Measurements from ENCODE around the gene KCNH4. TPM values are rescaled to one million over a fixed set of nuclear protein-coding genes. Genes with fewer than 3 reads are reported as not detected.

KCNH4 gene
- total RNA-seq, 1 experiment from 2014 or later: 0.24 TPM

DNA sequence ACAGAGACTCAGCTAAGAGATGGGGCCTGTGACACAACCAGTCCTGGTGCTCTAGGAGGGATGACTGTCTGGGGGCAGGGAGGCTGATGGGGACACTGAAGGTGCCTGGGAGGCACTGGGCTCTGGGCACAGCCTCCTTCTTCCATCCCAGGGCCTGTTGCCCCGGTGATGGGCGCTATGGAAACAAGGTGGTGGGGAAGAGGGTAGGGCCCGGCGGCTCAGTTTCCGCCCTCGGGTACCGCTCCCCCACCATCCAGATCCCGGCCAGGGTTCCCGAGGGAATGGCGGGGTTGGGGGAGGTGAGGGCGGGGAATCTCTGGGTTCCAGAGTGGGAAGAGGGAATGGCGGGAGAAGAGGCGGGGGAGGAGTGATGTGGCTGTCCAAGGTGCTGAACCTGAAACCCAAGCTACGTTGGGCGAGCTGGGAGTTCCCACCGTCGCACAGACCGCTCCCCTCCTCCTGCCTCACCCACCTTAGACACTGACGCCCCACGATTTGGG, 981 bp downstream of the KCNH4 start (continued):
- TF ChIP-seq JAZF1 (CRISPR knock-in tag; IDR thresholded peaks at IDR 0.05): no peak
- no peak for TF ChIP-seq PRRX2 (CRISPR knock-in tag; IDR thresholded peaks at IDR 0.05)
- no peak for TF ChIP-seq SOX15 (CRISPR knock-in tag; IDR thresholded peaks at IDR 0.05)
- peak; percentile 37; the same call in 1 of the 2 replicates for TF ChIP-seq ESRRA (CRISPR knock-in tag; IDR thresholded peaks at IDR 0.05; ENCODE audit: borderline replicate concordance)
- TF ChIP-seq FOXP1 (CRISPR knock-in tag; IDR thresholded peaks at IDR 0.05; ENCODE audit: borderline replicate concordance): peak; percentile 73

DNA sequence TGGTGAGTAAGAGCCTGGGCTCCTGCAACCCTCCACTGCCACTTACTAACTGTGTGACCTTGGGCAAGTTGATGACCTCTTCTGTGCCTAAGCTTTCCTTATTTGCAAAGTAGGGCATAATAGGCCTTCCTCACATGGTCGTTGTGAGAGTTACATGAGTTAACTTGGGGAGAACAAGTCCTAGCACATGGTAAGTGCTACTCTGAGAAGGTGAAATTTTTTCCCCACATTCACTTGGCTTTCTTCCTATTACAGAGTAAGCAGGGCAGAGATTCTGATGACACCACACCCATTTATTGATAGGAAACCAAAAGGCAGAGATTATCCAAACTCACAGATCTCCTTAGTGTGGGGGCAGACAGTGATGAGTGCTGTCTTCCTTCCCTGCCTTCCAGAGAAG, 1.6 kb downstream of the KCNH4 start:
- no peak for ATAC-seq
- no peaks in the 10 kb centered on the region for H3K9me3 Mint-ChIP-seq
- no peaks in the 10 kb centered on the region for H3K36me3 Mint-ChIP-seq
- no peak overlapping the region for H3K27ac Mint-ChIP-seq
- no peak for DNase-seq (ENCODE audit: low spot score)
- CTCF ChIA-PET: interaction anchor here (0.8 to 3.7 kb wide), 10 partner anchors 11 to 348 kb away, joined by 3 to 33 read pairs (median 4); partner anchors contain the start of genes HSPB9 and KAT2A
- H3K4me3 Mint-ChIP-seq: no peak overlapping the region
- H3K4me1 Mint-ChIP-seq: peaks cover 20% of the 10 kb centered on the region
- POLR2A ChIA-PET: no interaction called here
- no peak for TF ChIP-seq ZNF138 (CRISPR knock-in tag; conservative IDR thresholded peaks at IDR 0.05)
- TF ChIP-seq FOXJ3 (CRISPR knock-in tag; IDR thresholded peaks at IDR 0.05; ENCODE audit: borderline replicate concordance): no peak
- no peak for TF ChIP-seq NFE2L1 (CRISPR knock-in tag; IDR thresholded peaks at IDR 0.05)
- TF ChIP-seq, protein P1, sequence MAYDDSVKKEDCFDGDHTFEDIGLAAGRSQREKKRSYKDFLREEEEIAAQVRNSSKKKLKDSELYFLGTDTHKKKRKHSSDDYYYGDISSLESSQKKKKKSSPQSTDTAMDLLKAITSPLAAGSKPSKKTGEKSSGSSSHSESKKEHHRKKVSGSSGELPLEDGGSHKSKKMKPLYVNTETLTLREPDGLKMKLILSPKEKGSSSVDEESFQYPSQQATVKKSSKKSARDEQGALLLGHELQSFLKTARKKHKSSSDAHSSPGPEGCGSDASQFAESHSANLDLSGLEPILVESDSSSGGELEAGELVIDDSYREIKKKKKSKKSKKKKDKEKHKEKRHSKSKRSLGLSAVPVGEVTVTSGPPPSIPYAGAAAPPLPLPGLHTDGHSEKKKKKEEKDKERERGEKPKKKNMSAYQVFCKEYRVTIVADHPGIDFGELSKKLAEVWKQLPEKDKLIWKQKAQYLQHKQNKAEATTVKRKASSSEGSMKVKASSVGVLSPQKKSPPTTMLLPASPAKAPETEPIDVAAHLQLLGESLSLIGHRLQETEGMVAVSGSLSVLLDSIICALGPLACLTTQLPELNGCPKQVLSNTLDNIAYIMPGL (CRISPR knock-in tag; IDR thresholded peaks at IDR 0.05): no peak
- TF ChIP-seq, protein P2, sequence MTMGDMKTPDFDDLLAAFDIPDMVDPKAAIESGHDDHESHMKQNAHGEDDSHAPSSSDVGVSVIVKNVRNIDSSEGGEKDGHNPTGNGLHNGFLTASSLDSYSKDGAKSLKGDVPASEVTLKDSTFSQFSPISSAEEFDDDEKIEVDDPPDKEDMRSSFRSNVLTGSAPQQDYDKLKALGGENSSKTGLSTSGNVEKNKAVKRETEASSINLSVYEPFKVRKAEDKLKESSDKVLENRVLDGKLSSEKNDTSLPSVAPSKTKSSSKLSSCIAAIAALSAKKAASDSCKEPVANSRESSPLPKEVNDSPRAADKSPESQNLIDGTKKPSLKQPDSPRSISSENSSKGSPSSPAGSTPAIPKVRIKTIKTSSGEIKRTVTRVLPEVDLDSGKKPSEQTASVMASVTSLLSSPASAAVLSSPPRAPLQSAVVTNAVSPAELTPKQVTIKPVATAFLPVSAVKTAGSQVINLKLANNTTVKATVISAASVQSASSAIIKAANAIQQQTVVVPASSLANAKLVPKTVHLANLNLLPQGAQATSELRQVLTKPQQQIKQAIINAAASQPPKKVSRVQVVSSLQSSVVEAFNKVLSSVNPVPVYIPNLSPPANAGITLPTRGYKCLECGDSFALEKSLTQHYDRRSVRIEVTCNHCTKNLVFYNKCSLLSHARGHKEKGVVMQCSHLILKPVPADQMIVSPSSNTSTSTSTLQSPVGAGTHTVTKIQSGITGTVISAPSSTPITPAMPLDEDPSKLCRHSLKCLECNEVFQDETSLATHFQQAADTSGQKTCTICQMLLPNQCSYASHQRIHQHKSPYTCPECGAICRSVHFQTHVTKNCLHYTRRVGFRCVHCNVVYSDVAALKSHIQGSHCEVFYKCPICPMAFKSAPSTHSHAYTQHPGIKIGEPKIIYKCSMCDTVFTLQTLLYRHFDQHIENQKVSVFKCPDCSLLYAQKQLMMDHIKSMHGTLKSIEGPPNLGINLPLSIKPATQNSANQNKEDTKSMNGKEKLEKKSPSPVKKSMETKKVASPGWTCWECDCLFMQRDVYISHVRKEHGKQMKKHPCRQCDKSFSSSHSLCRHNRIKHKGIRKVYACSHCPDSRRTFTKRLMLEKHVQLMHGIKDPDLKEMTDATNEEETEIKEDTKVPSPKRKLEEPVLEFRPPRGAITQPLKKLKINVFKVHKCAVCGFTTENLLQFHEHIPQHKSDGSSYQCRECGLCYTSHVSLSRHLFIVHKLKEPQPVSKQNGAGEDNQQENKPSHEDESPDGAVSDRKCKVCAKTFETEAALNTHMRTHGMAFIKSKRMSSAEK (CRISPR knock-in tag; IDR thresholded peaks at IDR 0.05; ENCODE audit: borderline replicate concordance): no peak
- TF ChIP-seq, protein P3, sequence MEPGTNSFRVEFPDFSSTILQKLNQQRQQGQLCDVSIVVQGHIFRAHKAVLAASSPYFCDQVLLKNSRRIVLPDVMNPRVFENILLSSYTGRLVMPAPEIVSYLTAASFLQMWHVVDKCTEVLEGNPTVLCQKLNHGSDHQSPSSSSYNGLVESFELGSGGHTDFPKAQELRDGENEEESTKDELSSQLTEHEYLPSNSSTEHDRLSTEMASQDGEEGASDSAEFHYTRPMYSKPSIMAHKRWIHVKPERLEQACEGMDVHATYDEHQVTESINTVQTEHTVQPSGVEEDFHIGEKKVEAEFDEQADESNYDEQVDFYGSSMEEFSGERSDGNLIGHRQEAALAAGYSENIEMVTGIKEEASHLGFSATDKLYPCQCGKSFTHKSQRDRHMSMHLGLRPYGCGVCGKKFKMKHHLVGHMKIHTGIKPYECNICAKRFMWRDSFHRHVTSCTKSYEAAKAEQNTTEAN (CRISPR knock-in tag; IDR thresholded peaks at IDR 0.05): no peak
- TF ChIP-seq, protein P4, sequence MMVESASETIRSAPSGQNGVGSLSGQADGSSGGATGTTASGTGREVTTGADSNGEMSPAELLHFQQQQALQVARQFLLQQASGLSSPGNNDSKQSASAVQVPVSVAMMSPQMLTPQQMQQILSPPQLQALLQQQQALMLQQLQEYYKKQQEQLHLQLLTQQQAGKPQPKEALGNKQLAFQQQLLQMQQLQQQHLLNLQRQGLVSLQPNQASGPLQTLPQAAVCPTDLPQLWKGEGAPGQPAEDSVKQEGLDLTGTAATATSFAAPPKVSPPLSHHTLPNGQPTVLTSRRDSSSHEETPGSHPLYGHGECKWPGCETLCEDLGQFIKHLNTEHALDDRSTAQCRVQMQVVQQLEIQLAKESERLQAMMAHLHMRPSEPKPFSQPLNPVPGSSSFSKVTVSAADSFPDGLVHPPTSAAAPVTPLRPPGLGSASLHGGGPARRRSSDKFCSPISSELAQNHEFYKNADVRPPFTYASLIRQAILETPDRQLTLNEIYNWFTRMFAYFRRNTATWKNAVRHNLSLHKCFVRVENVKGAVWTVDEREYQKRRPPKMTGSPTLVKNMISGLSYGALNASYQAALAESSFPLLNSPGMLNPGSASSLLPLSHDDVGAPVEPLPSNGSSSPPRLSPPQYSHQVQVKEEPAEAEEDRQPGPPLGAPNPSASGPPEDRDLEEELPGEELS (CRISPR knock-in tag; IDR thresholded peaks at IDR 0.05): no peak
- TF ChIP-seq ZNF671 (CRISPR knock-in tag; IDR thresholded peaks at IDR 0.05): no peak
- TF ChIP-seq, protein P5, sequence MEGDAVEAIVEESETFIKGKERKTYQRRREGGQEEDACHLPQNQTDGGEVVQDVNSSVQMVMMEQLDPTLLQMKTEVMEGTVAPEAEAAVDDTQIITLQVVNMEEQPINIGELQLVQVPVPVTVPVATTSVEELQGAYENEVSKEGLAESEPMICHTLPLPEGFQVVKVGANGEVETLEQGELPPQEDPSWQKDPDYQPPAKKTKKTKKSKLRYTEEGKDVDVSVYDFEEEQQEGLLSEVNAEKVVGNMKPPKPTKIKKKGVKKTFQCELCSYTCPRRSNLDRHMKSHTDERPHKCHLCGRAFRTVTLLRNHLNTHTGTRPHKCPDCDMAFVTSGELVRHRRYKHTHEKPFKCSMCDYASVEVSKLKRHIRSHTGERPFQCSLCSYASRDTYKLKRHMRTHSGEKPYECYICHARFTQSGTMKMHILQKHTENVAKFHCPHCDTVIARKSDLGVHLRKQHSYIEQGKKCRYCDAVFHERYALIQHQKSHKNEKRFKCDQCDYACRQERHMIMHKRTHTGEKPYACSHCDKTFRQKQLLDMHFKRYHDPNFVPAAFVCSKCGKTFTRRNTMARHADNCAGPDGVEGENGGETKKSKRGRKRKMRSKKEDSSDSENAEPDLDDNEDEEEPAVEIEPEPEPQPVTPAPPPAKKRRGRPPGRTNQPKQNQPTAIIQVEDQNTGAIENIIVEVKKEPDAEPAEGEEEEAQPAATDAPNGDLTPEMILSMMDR (IDR thresholded peaks at IDR 0.05): no peak
- TF ChIP-seq, protein P6, sequence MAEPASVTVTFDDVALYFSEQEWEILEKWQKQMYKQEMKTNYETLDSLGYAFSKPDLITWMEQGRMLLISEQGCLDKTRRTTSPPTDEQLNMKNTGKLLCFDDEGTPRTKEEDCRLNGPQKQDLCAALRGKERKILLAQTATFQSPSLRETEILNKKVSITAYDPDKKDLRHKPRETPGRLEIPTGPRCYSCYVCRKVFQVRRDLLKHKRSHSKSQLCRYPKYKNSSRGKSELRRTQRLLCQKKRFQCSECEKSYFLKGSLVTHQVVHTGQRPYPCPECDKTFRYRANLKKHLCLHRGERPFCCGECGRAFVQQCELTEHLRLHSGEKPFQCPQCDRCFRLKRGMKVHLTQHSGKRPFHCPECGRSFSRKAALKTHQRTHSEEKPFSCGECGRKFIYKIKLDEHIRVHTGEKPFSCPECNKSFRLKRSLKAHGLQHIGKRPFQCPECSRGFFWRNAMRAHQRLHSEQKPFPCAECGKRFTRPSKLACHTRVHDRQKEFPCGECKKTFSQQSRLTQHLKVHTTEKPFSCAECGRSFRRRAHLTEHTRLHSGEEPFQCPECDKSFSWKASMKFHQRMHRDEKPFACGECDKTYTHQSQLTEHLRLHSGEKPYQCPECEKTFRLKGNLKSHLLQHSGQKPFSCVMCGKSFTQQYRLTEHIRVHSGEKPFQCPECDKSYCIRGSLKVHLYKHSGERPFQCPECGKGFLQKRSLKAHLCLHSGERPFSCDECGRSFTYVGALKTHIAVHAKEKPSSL (CRISPR knock-in tag; conservative IDR thresholded peaks at IDR 0.05): no peak
- TF ChIP-seq IRF2 (CRISPR knock-in tag; IDR thresholded peaks at IDR 0.05; ENCODE audit: borderline replicate concordance, low read depth): no peak
- H3K27me3 Mint-ChIP-seq (ENCODE audit: low read depth): peaks cover 47% of the 10 kb centered on the region

Data from WTC11 (cell line).